Ishikawa (cell line): Measurements from ENCODE around the gene ADCY2.

Source experiments
- EP300 ChIP-seq: IDR thresholded peaks from 2 replicates; pipeline ENCODE4 v1.6.1; 2012; ENCODE audit warnings: borderline replicate concordance
- YY1 ChIP-seq: IDR thresholded peaks from 2 replicates; pipeline ENCODE4 v1.6.1; 2012; ENCODE audit warnings: low read depth

- TF ChIP-seq EP300: no peak
- no peak for TF ChIP-seq YY1
Observed at GRCh38 chr5:7445068-7445467, 49.1 kb downstream of the ADCY2 start.
